ENCODE results near the gene CD27.

- TF ChIP-seq POLR2AphosphoS5 (IDR thresholded peaks at IDR 0.05; ENCODE audit: low read depth, low read length) (no peak), TAF1 (IDR thresholded peaks at IDR 0.05; ENCODE audit: borderline replicate concordance, low read depth, low read length) (no peak)
Observed at GRCh38 chr12:6442836-6443235, 1.9 kb upstream of the CD27 start.
